A673 (cell line): ENCODE results near the gene TMEM50A. TPM values are rescaled to one million over a fixed set of nuclear protein-coding genes. Genes with fewer than 3 reads are reported as not detected.
"Not testable (repeated sequence)": the region's sequence is repeated elsewhere in the genome, so short reads cannot be mapped to it uniquely, and the experiment has no call there.

Source experiments
- BruUV-seq: library from RNA; stranded (reverse); fragments of 400-500 nt; replicated peaks from 2 replicates; lab custom pipeline; 2021; lab: Mats Ljungman, UMichigan
- CTCF ChIA-PET: fragments of 300-600 bp; sonication (Branson Sonifier 250); formaldehyde crosslinking; loops from one replicate; lab custom pipeline; 2022; ENCODE audit warnings: antibody characterized with exemption; lab: Charles Lee
- POLR2A ChIA-PET: fragments of 300-600 bp; sonication (Branson Sonifier 250); formaldehyde crosslinking; loops from one replicate; lab custom pipeline; 2022; ENCODE audit warnings: antibody characterized with exemption; ENCODE audit not compliant: low non-redundant PET; lab: Charles Lee
- DNase-seq: peaks from one replicate; pipeline ENCODE4 v3.0.0-alpha.2; 2015; ENCODE audit warnings: low spot score
- H3K27ac ChIP-seq: fragments of 200-600 bp; sonication (generic); 2 replicates; pipeline ENCODE4 v1.5.1; 2016; ENCODE audit warnings: mixed run types, low read depth, mild to moderate bottlenecking, mixed read lengths, antibody characterized with exemption, low read length; ENCODE audit not compliant: poor library complexity, severe bottlenecking
- H3K27me3 ChIP-seq: fragments of 200-600 bp; sonication (generic); replicated peaks from 2 replicates; pipeline ENCODE4 v1.6.1; 2017; ENCODE audit warnings: mixed run types, low read depth, mild to moderate bottlenecking, mixed read lengths, antibody characterized with exemption, low read length; ENCODE audit not compliant: insufficient read depth, poor library complexity
- H3K36me3 ChIP-seq: fragments of 200-600 bp; sonication (generic); 2 replicates; pipeline ENCODE4 v1.6.1; 2016; ENCODE audit warnings: mixed run types, mild to moderate bottlenecking, mixed read lengths, antibody characterized with exemption, low read length; ENCODE audit not compliant: insufficient read depth, poor library complexity, severe bottlenecking
- H3K4me1 ChIP-seq: fragments of 200-600 bp; sonication (generic); 2 replicates; pipeline ENCODE4 v1.6.1; 2017; ENCODE audit warnings: mixed run types, mild to moderate bottlenecking, mixed read lengths, antibody characterized with exemption, low read length; ENCODE audit not compliant: insufficient read depth, poor library complexity, severe bottlenecking
- H3K4me3 ChIP-seq: fragments of 200-600 bp; sonication (generic); 2 replicates; pipeline ENCODE4 v1.5.1; 2016; ENCODE audit warnings: low read depth, mixed run types, mild to moderate bottlenecking, mixed read lengths, low read length; ENCODE audit not compliant: poor library complexity, severe bottlenecking
- H3K9me3 ChIP-seq: fragments of 200-600 bp; sonication (generic); 2 replicates; pipeline ENCODE4 v1.6.1; 2016; ENCODE audit warnings: mixed run types, low read depth, mild to moderate bottlenecking, mixed read lengths, antibody characterized with exemption, low read length; ENCODE audit not compliant: poor library complexity, severe bottlenecking
- EZH2 ChIP-seq: fragments of 200-600 bp; sonication (generic); IDR thresholded peaks from 2 replicates; pipeline ENCODE4 v1.6.1; 2017; ENCODE audit warnings: borderline replicate concordance, low read depth, mild to moderate bottlenecking, mixed read lengths, antibody characterized with exemption, low read length; ENCODE audit not compliant: poor library complexity, severe bottlenecking
- intact Hi-C: fragments of 100-400 bp; cut with micrococcal nuclease; formaldehyde crosslinking; loops from one replicate; pipeline ENCODE4 v1.10.0; 2022; ENCODE audit not compliant: unreplicated experiment
- total RNA-seq: library from RNA; stranded (reverse); gene quantifications from 2 replicates; pipeline ENCODE4 v1.2.3, GENCODE V29; 2021
- TF ChIP-seq, protein P1 (sequence below): fragments of 300-800, 200-600 bp; sonication (generic); conservative IDR thresholded peaks from 2 replicates; pipeline ENCODE4 v1.5.1; 2017; ENCODE audit warnings: low read depth, mild to moderate bottlenecking, antibody characterized with exemption, low read length, moderate library complexity, mixed read lengths

TMEM50A gene
- total RNA-seq, 1 experiment from 2014 or later = 99.4 TPM

DNA sequence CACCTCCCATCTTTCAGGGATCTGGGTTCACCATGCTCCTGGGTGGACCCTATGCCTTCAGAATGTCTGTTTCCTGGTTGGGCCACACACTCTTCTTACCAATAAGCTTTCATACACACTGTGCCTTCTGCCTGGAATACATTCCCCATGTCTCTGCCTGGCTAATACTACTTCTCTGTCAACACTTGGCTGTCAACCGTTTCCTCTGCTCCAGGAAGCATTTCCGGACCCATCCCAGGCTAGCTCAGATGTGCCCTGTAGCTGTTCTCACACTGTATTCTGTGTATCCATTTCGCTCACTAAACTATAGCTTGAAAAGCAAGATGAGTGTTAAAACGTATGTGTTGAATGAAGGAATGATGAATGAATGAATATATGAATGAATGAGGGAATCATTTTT, 49.0 kb downstream of the TMEM50A start:
- H3K4me3 ChIP-seq, H3K27ac ChIP-seq, H3K36me3 ChIP-seq, POLR2A ChIA-PET, H3K27me3 ChIP-seq, intact Hi-C loops, H3K4me1 ChIP-seq, DNase-seq, H3K9me3 ChIP-seq, BruUV-seq: not testable (repeated sequence)
- CTCF ChIA-PET = interaction anchor here (0.7 kb wide), 1 partner anchor 134 kb away, joined by 3 read pairs; no protein-coding TSS in a partner anchor

DNA sequence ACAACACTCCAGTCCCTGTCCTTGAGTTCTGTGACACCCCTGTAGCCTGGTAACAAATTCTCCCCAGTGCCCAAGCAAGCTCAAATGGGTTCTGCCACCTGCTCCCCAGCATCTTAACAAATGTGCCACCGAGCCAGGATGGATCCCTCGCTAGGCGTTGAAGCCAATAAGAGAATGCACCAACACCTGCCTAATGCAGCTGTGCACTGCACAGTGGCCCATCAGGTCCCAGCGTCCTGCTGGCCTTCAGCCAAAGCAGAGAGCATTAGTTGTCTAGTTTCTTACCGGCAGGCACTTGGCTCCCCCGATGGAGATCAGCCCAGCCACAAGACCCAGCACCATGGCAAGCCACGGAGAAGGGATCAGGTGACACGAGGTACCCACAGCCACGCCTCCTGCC, 50.6 kb downstream of the TMEM50A start:
- DNase-seq, H3K9me3 ChIP-seq, BruUV-seq, intact Hi-C loops, H3K4me1 ChIP-seq, H3K36me3 ChIP-seq, H3K27ac ChIP-seq, POLR2A ChIA-PET, CTCF ChIA-PET, H3K27me3 ChIP-seq, H3K4me3 ChIP-seq: not testable (repeated sequence)

DNA sequence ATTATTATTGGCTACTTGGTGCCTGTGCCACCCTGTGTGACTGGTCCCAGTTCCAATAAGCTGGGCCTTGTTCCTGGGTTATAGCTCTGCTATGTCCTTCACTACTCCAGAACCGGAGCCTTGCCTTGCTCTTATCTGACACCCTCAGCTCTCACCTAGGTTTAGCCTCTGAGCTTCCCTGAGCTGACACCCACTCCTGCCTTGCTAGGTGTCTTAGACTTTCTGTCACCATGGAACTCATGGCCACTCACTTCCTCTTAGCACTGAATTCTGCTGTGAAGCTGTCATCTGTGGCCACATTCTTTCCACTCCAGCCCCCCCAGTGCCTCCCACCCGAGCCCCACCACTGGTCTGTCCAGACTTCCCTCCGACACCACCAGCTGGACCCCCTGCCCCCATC, 51.6 kb downstream of the TMEM50A start:
- H3K4me3 ChIP-seq, H3K4me1 ChIP-seq, CTCF ChIA-PET, DNase-seq, BruUV-seq, H3K27ac ChIP-seq, H3K9me3 ChIP-seq, H3K27me3 ChIP-seq, POLR2A ChIA-PET, H3K36me3 ChIP-seq, intact Hi-C loops: not testable (repeated sequence)

DNA sequence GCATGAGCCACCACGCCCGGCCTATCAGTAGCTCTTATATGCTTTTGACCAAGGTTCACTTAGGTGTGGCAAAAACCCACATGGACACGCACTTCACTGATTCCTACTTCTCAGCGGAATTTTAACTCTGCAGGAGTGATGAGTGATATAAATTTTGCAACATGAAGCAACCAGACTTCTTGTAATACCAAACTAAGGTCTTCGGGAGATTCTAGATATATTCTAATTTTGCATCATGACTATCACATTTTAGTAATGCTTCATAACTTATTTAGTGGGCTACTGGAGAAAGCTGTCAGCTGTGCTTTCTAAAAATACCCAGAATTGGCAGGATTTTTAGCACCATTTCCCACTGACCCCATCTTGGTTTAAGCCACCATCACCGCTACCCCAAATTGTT, 54.7 kb downstream of the TMEM50A start:
- no peak for DNase-seq
- BruUV-seq = no TSS peak
- Histone ChIP-seq H3K36me3 (no peaks in the 10 kb centered on the region), H3K4me3 (no peak overlapping the region), H3K4me1 (no peaks in the 10 kb centered on the region), H3K27ac (no peak overlapping the region), H3K27me3 (no peaks in the 10 kb centered on the region), H3K9me3 (no peaks in the 10 kb centered on the region)
- intact Hi-C loops = no loop called here
- ChIA-PET CTCF (no interaction called here), POLR2A (no interaction called here)
- TF ChIP-seq, protein P1, sequence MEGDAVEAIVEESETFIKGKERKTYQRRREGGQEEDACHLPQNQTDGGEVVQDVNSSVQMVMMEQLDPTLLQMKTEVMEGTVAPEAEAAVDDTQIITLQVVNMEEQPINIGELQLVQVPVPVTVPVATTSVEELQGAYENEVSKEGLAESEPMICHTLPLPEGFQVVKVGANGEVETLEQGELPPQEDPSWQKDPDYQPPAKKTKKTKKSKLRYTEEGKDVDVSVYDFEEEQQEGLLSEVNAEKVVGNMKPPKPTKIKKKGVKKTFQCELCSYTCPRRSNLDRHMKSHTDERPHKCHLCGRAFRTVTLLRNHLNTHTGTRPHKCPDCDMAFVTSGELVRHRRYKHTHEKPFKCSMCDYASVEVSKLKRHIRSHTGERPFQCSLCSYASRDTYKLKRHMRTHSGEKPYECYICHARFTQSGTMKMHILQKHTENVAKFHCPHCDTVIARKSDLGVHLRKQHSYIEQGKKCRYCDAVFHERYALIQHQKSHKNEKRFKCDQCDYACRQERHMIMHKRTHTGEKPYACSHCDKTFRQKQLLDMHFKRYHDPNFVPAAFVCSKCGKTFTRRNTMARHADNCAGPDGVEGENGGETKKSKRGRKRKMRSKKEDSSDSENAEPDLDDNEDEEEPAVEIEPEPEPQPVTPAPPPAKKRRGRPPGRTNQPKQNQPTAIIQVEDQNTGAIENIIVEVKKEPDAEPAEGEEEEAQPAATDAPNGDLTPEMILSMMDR = no peak
- no peak for TF ChIP-seq EZH2

DNA sequence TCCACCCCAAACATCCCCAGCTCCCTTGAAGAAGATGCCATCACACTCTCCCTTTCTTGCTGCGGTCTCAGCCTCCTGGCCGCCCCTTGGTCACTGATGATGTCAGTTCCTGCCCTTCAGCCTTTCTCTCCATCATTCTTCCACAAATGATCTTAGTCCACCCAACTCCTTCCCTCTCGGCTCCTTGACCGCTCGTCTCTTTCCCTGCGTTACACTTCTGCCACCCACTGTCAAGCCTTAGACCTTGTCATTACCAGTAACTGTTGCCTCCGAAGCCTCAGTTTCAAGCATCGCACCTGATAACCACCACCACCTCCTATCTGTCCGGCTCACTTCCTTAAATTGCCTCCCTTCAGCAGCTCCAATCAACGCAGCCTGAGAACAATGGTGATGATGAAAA, 59.4 kb downstream of the TMEM50A start:
- H3K27ac ChIP-seq, H3K36me3 ChIP-seq, intact Hi-C loops, H3K9me3 ChIP-seq, POLR2A ChIA-PET, CTCF ChIA-PET, H3K4me3 ChIP-seq, H3K27me3 ChIP-seq, DNase-seq, BruUV-seq, H3K4me1 ChIP-seq: not testable (repeated sequence)

DNA sequence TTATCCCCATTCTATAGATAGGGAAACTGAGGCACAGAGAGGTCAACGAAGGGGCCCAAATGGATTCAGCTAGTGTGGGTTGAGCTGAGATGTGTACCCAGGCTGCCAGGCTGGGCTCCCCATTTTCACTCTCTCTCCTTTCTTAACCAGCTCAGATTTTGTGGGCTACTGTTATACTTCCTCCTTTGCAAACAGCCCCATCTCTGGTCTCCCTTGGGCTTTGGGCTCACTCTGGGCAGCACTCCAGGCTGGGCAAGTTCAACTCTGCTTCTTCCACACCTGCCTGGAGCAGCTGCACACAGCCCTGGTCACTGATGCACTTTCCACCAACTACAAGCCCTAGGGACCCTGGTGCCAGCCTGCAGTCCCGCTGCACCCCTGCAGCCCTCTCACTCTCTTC, 59.9 kb downstream of the TMEM50A start:
- DNase-seq, BruUV-seq, CTCF ChIA-PET, H3K4me1 ChIP-seq, H3K27ac ChIP-seq, H3K4me3 ChIP-seq, intact Hi-C loops, H3K36me3 ChIP-seq, POLR2A ChIA-PET, H3K27me3 ChIP-seq, H3K9me3 ChIP-seq: not testable (repeated sequence)
